HG02610 (cell line): ENCODE measurements around the gene SLC1A3.
"Not testable (repeated sequence)": the region's sequence is repeated elsewhere in the genome, so short reads cannot be mapped to it uniquely, and the experiment has no call there.

Experiments
- ATAC-seq: cut with Tn5 transposase; IDR thresholded peaks from one replicate; pipeline ENCODE4 v1.9.1; 2021; ENCODE audit warnings: mild to moderate bottlenecking, moderate library complexity; ENCODE audit not compliant: unreplicated experiment

Gene SLC1A3

GRCh38 chr5:36630201-36631145 lies 24.1 kb downstream of the SLC1A3 start:
- no peak for ATAC-seq

GRCh38 chr5:36631154-36631553 lies 24.7 kb downstream of the SLC1A3 start:
- no peak for ATAC-seq

- no peak for ATAC-seq
Measured at GRCh38 chr5:36631620-36632362, 25.4 kb downstream of the SLC1A3 start.

DNA sequence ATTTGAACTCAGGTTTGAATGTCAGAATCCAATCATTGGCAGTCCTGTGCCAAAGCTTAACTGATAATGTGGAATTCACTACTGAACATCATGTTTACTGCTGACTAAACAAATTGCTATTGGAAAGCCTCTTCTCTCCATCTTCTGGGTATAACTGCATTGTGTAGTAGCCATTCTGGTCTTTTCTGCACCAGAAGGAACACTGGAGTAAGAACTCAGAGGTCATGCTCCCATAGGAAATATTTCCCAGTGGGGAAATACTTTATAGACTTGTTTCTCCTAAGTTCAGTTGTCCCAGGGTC lies 25.9 kb downstream of the SLC1A3 start:
- no peak for ATAC-seq

- no peak for ATAC-seq
Measured at GRCh38 chr5:36635721-36636390, 29.4 kb downstream of the SLC1A3 start.

DNA sequence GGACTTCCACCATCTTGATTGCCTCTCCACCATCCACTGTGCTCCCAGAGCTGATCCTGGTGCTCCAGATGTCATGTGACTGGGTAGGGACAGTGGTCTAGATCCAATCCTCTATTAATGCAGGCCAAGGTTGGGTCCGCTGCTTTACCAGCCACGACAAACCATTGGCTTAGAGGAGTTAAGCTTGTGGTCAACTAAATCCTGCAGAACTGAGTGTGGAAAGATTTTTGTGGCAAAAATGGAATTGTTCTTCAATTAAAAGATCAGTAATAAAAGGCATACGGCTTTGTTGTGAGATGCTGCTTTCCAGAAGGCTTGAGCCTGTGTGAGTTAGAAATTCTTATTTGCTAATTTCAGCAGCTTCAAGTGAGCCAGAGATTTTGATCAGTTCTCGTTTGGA lies 30.7 kb downstream of the SLC1A3 start:
- no peak for ATAC-seq

GRCh38 chr5:36637516-36637915 lies 31.1 kb downstream of the SLC1A3 start:
- ATAC-seq, result no peak

- no peak for ATAC-seq
Measured at GRCh38 chr5:36638056-36638455, 31.6 kb downstream of the SLC1A3 start.

DNA sequence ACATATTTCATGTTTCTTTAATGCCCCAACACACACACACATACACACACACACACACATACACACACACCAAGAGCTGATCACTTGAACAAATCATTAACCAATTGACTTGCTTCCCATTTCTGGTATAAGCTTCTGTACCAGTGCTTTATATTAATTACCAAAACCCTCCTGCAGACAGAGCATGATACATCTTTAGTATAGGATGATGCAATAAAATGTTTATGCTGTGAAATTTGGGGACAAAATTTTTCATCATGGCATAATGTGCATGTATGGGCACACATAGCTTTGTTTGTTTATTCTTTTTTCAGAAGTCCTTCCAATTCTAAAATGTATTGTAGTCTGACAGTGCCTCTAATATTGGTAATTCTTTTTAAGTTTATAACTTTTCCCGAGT lies 34.5 kb downstream of the SLC1A3 start:
- ATAC-seq, result no peak

DNA sequence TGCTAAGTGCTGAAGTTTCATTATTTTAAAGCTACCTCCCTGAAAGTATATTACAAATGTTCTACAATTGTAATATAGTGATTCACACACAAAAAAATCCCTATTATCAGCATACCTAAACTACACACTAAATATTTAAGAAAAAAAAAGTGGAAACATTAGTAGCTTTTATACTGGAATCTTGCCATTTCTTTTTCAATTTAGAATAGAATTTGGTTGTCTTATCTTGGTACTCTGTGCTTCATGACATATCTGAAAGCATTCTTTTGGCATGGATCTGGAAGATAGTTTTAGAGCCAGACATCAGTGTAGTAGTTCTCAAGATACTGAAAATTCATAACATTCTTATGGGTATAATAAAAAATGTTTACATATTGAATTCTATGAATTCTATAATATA lies 35.0 kb downstream of the SLC1A3 start:
- no peak for ATAC-seq

- no peak for ATAC-seq
Measured at GRCh38 chr5:36642089-36642488, 35.7 kb downstream of the SLC1A3 start.

DNA sequence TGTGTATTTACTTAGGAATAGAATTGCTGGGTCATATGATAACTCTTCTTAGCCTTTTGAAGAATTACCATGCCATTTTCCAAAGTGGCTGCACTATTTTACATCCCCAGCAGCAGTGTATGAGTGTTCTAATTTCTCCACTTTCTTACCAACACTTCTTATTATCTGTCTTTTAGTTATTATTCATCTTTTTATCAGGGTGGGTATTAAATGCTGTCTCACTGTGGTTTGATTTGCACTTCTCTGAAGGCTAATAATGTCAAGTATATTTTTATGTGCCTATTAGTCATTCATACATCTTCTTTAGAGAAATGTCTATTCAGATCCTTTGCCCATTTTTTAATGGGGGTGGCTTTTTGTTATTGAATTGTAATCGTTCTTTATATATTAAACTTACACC lies 36.8 kb downstream of the SLC1A3 start:
- ATAC-seq, result no peak

GRCh38 chr5:36643841-36644240 lies 37.4 kb downstream of the SLC1A3 start:
- ATAC-seq, result not testable (repeated sequence)

DNA sequence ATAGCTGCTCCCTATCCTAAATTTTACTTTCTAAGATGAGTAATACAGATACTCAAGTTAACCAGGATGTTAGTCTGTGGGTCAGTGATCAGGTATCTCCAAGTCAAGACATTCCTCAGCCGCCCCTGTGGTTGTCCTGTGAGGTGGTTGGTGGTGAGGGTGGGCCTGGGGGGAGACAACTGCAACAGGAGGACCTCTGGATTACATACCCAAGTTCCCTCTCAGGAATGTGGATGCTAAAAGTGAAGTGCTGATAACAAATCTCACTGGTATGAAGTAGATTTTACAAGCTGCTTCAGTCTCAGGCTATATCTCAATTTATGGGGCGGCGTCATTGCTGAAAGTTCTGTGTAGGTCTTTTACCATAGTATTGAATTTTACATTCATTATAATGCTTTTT lies 38.3 kb downstream of the SLC1A3 start:
- ATAC-seq, result no peak

- ATAC-seq, result no peak
Measured at GRCh38 chr5:36646100-36646499, 39.7 kb downstream of the SLC1A3 start.

- no peak for ATAC-seq
Measured at GRCh38 chr5:36646507-36647023, 40.2 kb downstream of the SLC1A3 start.

- no peak for ATAC-seq
Measured at GRCh38 chr5:36647046-36647445, 40.6 kb downstream of the SLC1A3 start.

DNA sequence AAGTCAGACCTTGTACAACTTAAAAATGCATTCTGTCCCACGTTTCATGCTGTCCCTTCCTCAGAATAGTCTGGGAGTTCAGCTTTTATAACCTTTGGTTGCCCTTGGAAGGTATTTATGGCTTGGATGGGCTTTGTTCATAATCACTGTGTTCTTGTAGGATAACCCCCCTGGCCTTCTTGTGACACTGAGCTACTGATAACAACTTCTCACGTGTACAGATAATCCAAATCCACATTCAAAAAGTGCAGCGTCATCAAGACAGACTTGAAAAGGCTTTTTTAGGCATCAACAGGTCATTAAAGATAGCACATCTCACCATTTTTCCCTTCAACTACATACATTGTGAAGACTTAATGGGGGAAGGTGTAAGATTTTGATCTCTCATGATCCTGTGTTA lies 42.0 kb downstream of the SLC1A3 start:
- ATAC-seq, result no peak

- ATAC-seq, result no peak
Measured at GRCh38 chr5:36651761-36652685, 45.6 kb downstream of the SLC1A3 start.

- no peak for ATAC-seq
Measured at GRCh38 chr5:36653044-36653705, 46.8 kb downstream of the SLC1A3 start.
